ENCODE data around the gene RBM4.
A peak's percentile ranks its signal among the peaks of the same experiment; 100 is the strongest.
"Not testable (repeated sequence)": the region's sequence is repeated elsewhere in the genome, so short reads cannot be mapped to it uniquely, and the experiment has no call there.

The RBM4 gene, protein sequence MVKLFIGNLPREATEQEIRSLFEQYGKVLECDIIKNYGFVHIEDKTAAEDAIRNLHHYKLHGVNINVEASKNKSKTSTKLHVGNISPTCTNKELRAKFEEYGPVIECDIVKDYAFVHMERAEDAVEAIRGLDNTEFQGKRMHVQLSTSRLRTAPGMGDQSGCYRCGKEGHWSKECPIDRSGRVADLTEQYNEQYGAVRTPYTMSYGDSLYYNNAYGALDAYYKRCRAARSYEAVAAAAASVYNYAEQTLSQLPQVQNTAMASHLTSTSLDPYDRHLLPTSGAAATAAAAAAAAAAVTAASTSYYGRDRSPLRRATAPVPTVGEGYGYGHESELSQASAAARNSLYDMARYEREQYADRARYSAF

DNA sequence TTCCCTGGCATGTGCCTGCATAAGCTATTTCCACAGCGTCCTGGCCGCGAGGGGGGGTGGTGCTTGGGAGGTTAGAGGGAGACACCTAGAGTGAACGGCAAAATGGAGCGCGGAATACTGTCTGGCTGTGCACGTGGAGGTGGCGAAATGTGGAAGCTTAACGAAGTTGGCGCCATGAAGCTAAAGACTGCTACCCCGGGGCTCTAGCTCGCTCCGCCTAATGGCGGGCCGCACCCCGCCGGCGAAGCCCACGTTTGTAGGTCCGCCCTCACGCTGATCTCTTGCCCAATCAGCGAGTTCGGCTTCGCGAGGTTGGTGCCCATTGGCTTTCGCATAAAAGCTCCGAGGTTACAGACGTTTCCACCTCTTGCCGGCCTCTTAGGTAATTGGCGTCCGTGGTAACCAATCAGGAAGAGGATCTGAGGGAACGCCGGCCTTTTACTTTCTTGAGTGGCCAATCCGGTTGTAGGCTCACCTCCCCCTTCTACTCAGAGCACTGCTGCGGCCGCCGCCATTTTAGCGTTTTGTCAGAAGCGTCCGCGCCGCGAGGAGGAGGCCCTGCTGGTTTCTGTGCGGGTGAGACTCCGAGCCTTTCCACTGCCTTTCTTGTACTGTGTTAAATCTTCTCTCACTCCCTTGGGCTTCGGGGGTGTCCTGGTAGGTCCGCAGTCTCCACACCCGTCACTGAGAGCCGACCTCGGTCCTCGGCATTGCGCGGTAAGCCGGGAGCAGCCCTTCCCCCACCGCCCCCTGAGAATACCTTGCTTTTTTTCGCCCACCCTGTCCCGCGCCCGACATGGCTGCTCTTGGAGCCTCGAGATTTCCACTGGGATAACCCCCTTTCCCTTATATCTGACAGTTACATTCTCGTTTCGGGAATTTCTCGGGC lies at the start of gene RBM4:
Gene RBM4 (plus strand): TSS at position 527 of the 889 bp plus-strand sequence. CDS start 1,009 bp downstream, outside the sequence.
- Histone ChIP-seq H3K36me3 (ENCODE audit: insufficient read depth, low read length) (peaks cover 50% of the 10 kb centered on the region), H3F3A (ENCODE audit: low read depth) (peaks cover 13% of the 10 kb centered on the region)

DNA sequence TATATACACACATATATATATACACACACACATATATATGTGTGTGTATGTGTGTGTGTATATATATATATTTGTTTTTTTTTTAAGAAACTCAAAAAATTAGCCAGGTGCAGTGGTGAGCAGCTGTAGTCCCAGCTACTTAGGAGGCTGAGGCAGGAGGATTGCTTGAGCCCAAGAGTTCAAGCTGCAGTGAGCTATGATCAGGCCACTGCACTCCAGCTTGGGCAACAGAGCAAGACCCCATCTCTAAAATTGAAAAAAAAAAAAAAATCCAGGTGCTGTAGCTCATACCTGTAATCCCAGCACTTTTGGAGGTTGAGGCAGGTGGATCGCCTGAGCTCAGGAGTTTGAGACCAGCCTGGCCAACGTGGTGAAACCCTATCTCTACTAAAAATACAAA lies 49.2 kb upstream of the RBM4 start:
- H3K9me3 ChIP-seq (ENCODE audit: insufficient read depth, low read depth, low read length); H3K4me1 ChIP-seq (ENCODE audit: insufficient read depth, low read length, poor library complexity, severe bottlenecking): not testable (repeated sequence)

More for the DNA sequence above, at the start of gene RBM4:
- Histone ChIP-seq H2AFZ (ENCODE audit: low read length) (peak within 1 kb of the TSS; percentile 53), H3K4me2 (ENCODE audit: low read depth, low read length, poor library complexity, severe bottlenecking) (peak within 1 kb of the TSS; percentile 95), H3K9ac (ENCODE audit: low read depth, low read length, poor library complexity, severe bottlenecking) (peak within 1 kb of the TSS; percentile 87), H3K9me3 (ENCODE audit: insufficient read depth, low read depth, low read length) (no peaks in the 10 kb centered on the region), H3K27me3 (ENCODE audit: insufficient read depth, low read length, poor library complexity, severe bottlenecking) (no peaks in the 10 kb centered on the region), H4K20me1 (ENCODE audit: insufficient read depth, low read length, poor library complexity, severe bottlenecking) (peaks cover 73% of the 10 kb centered on the region), H3K79me2 (ENCODE audit: insufficient read depth, low read length) (peaks cover 96% of the 10 kb centered on the region), H3K9me2 (replicated peaks; ENCODE audit: low read depth, low read length) (no peaks in the 10 kb centered on the region), H3K4me3 (ENCODE audit: low read length, poor library complexity, severe bottlenecking) (peak within 1 kb of the TSS; percentile 89), H3K4me1 (ENCODE audit: insufficient read depth, low read length, poor library complexity, severe bottlenecking) (peaks cover 44% of the 10 kb centered on the region)
- TF ChIP-seq, protein P1, sequence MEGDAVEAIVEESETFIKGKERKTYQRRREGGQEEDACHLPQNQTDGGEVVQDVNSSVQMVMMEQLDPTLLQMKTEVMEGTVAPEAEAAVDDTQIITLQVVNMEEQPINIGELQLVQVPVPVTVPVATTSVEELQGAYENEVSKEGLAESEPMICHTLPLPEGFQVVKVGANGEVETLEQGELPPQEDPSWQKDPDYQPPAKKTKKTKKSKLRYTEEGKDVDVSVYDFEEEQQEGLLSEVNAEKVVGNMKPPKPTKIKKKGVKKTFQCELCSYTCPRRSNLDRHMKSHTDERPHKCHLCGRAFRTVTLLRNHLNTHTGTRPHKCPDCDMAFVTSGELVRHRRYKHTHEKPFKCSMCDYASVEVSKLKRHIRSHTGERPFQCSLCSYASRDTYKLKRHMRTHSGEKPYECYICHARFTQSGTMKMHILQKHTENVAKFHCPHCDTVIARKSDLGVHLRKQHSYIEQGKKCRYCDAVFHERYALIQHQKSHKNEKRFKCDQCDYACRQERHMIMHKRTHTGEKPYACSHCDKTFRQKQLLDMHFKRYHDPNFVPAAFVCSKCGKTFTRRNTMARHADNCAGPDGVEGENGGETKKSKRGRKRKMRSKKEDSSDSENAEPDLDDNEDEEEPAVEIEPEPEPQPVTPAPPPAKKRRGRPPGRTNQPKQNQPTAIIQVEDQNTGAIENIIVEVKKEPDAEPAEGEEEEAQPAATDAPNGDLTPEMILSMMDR (conservative IDR thresholded peaks at IDR 0.05; ENCODE audit: low read length): no peak
- TF ChIP-seq EZH2phosphoT487 (IDR thresholded peaks at IDR 0.05; ENCODE audit: borderline replicate concordance): no peak

DNA sequence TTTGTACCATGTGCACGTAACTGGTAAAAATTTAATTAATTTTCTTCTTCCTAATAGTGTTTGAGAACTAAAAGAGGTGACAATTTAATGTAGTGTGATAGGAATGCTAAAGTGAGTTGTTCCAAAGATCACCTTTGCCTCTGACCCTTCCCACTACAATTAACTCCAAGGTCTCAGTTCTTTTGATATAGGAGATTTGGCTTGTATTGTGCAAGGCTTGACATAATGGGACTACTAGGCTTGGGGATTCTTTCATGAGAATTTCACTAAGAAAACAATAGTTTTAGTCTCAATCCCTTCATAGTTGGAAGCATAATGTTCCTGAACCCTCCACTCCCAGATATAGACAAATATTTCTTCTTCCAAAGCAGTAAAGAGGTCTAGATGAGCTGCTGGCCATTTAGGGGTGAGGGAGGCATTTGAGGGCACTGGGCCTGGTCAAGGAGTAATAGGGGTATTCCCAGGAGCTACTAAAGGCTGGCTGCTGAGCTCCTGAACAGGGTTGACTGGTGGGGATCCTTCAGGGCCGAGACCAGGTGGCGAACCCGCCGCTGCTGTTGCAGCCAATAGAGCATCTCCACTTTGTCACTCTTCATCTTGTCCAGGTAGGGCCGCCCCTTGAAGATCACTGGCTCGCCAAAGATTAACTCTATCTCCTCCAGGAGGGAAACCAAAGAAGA lies 48.4 kb upstream of the RBM4 start:
- no peaks in the 10 kb centered on the region for H3K9me2 ChIP-seq (replicated peaks; ENCODE audit: low read depth, low read length)
- no peaks in the 10 kb centered on the region for H3F3A ChIP-seq (ENCODE audit: low read depth)
- H3K4me3 ChIP-seq (ENCODE audit: low read length, poor library complexity, severe bottlenecking): no peak overlapping the region
- H3K36me3 ChIP-seq (ENCODE audit: insufficient read depth, low read length): no peaks in the 10 kb centered on the region
- H3K27me3 ChIP-seq (ENCODE audit: insufficient read depth, low read length, poor library complexity, severe bottlenecking): no peaks in the 10 kb centered on the region
- no peaks in the 10 kb centered on the region for H4K20me1 ChIP-seq (ENCODE audit: insufficient read depth, low read length, poor library complexity, severe bottlenecking)
- H3K4me1 ChIP-seq (ENCODE audit: insufficient read depth, low read length, poor library complexity, severe bottlenecking): peaks cover 14% of the 10 kb centered on the region
- H3K9me3 ChIP-seq (ENCODE audit: insufficient read depth, low read depth, low read length): no peaks in the 10 kb centered on the region
- TF ChIP-seq, protein P1 (conservative IDR thresholded peaks at IDR 0.05; ENCODE audit: low read length): no peak
- TF ChIP-seq EZH2phosphoT487 (IDR thresholded peaks at IDR 0.05; ENCODE audit: borderline replicate concordance): no peak
- H3K4me2 ChIP-seq (ENCODE audit: low read depth, low read length, poor library complexity, severe bottlenecking): no peak overlapping the region
- H3K79me2 ChIP-seq (ENCODE audit: insufficient read depth, low read length): peaks cover 10% of the 10 kb centered on the region; the same call in 1 of the 2 replicates
- H2AFZ ChIP-seq (ENCODE audit: low read length): no peak overlapping the region
- no peak overlapping the region for H3K9ac ChIP-seq (ENCODE audit: low read depth, low read length, poor library complexity, severe bottlenecking)

More for the DNA sequence above, 49.2 kb upstream of the RBM4 start:
- H3K4me3 ChIP-seq (ENCODE audit: low read length, poor library complexity, severe bottlenecking); H3F3A ChIP-seq (ENCODE audit: low read depth); H3K4me2 ChIP-seq (ENCODE audit: low read depth, low read length, poor library complexity, severe bottlenecking); H3K27me3 ChIP-seq (ENCODE audit: insufficient read depth, low read length, poor library complexity, severe bottlenecking); H2AFZ ChIP-seq (ENCODE audit: low read length); H3K9ac ChIP-seq (ENCODE audit: low read depth, low read length, poor library complexity, severe bottlenecking); H3K9me2 ChIP-seq (replicated peaks; ENCODE audit: low read depth, low read length); H3K36me3 ChIP-seq (ENCODE audit: insufficient read depth, low read length); H4K20me1 ChIP-seq (ENCODE audit: insufficient read depth, low read length, poor library complexity, severe bottlenecking); H3K79me2 ChIP-seq (ENCODE audit: insufficient read depth, low read length): not testable (repeated sequence)

Data from Loucy (cell line).